GM23338 (cell line): ENCODE results near the gene COX10. TPM values are rescaled to one million over a fixed set of nuclear protein-coding genes. Genes with fewer than 3 reads are reported as not detected.
"Not testable (repeated sequence)": the region's sequence is repeated elsewhere in the genome, so short reads cannot be mapped to it uniquely, and the experiment has no call there.

Source experiments
- ATAC-seq: fragments of 200-7000 bp; cut with Tn5 transposase; 3 replicates; pipeline ENCODE4 v1.9.1; 2020
- DNase-seq: peaks from one replicate; pipeline ENCODE4 v3.0.0-alpha.2; 2015; ENCODE audit warnings: low spot score
- H2AFZ ChIP-seq: fragments of 200-600 bp; sonication (generic); 2 replicates; pipeline ENCODE4 v1.8.0; 2016; ENCODE audit warnings: antibody characterized with exemption, mild to moderate bottlenecking, moderate library complexity
- H3F3A ChIP-seq: fragments of 200-600 bp; sonication (generic); replicated peaks from 2 replicates; pipeline ENCODE4 v1.8.0; 2017; ENCODE audit warnings: antibody characterized with exemption, mixed run types, low read depth
- H3K27ac ChIP-seq: fragments of 200-600 bp; sonication (generic); 2 replicates; pipeline ENCODE4 v1.6.1; 2016; ENCODE audit warnings: low read depth
- H3K27me3 ChIP-seq: fragments of 200-600 bp; sonication (generic); 2 replicates; pipeline ENCODE4 v1.8.0; 2016; ENCODE audit warnings: mild to moderate bottlenecking, mixed run types, moderate library complexity; ENCODE audit not compliant: insufficient read depth
- H3K36me3 ChIP-seq: fragments of 200-600 bp; sonication (generic); 2 replicates; pipeline ENCODE4 v1.8.0; 2016; ENCODE audit warnings: mild to moderate bottlenecking; ENCODE audit not compliant: insufficient read depth
- H3K4me1 ChIP-seq: fragments of 200-600 bp; sonication (generic); 2 replicates; pipeline ENCODE4 v1.8.0; 2016; ENCODE audit warnings: mild to moderate bottlenecking, moderate library complexity; ENCODE audit not compliant: insufficient read depth
- H3K4me2 ChIP-seq: fragments of 200-600 bp; sonication (generic); 2 replicates; pipeline ENCODE4 v1.7.1; 2017; ENCODE audit warnings: mixed run types
- H3K4me3 ChIP-seq: fragments of 200-600 bp; sonication (generic); 2 replicates; pipeline ENCODE4 v1.6.1; 2016; ENCODE audit warnings: mixed run types
- H3K79me2 ChIP-seq: fragments of 200-600 bp; sonication (generic); replicated peaks from 2 replicates; pipeline ENCODE4 v1.8.0; 2017; ENCODE audit warnings: mild to moderate bottlenecking; ENCODE audit not compliant: insufficient read depth
- H3K9me2 ChIP-seq: fragments of 200-600 bp; sonication (generic); 2 replicates; pipeline ENCODE4 v1.8.0; 2017; ENCODE audit not compliant: insufficient read depth
- H4K20me1 ChIP-seq: fragments of 200-600 bp; sonication (generic); replicated peaks from 2 replicates; pipeline ENCODE4 v1.8.0; 2017; ENCODE audit warnings: mild to moderate bottlenecking; ENCODE audit not compliant: insufficient read depth
- H3K27ac Mint-ChIP-seq: 2 replicates; pipeline ENCODE4 v1.8.0; 2020; ENCODE audit warnings: inconsistent platforms, mild to moderate bottlenecking, moderate library complexity, mixed read lengths
- H3K27me3 Mint-ChIP-seq: 3 replicates; pipeline ENCODE4 v1.8.0; 2022; ENCODE audit warnings: low read depth, mild to moderate bottlenecking, moderate library complexity, mixed read lengths, inconsistent platforms; ENCODE audit not compliant: insufficient read depth, poor library complexity
- H3K36me3 Mint-ChIP-seq: 3 replicates; pipeline ENCODE4 v1.8.0; 2021; ENCODE audit warnings: low read depth, mild to moderate bottlenecking, inconsistent platforms, moderate library complexity, mixed read lengths
- H3K4me1 Mint-ChIP-seq: 3 replicates; pipeline ENCODE4 v1.8.0; 2020; ENCODE audit warnings: mild to moderate bottlenecking, inconsistent platforms, mixed read lengths
- H3K4me3 Mint-ChIP-seq: 3 replicates; pipeline ENCODE4 v1.8.0; 2021; ENCODE audit warnings: moderate library complexity, mild to moderate bottlenecking, inconsistent platforms, mixed read lengths
- H3K9me3 Mint-ChIP-seq: 3 replicates; pipeline ENCODE4 v1.8.0; 2020; ENCODE audit warnings: moderate library complexity, mild to moderate bottlenecking, inconsistent platforms, mixed read lengths
- ZNF462 ChIP-seq: fragments of 250-450 bp; sonication (Bioruptor Pico); IDR thresholded peaks from 2 replicates; pipeline ENCODE4 v1.5.0; 2020; ENCODE audit warnings: mild to moderate bottlenecking, moderate library complexity
- polyA plus RNA-seq: library from polyadenylated mRNA; unstranded; fragments of >200 nt; fragmentation: Nextera tagmentation; extraction: Ambion mirVana; gene quantifications from 2 replicates; pipeline ENCODE4 v1.2.1, GENCODE V29; 2016
- total RNA-seq: library from RNA; depleted of rRNA; stranded (reverse); fragments of >200 nt; shearing (Covaris generic); gene quantifications from 2 replicates; pipeline ENCODE4 v1.2.3, GENCODE V29; 2014

COX10 gene
- total and polyA plus RNA-seq, 2 experiments from 2014 or later = 25.7 to 46.6 TPM

DNA sequence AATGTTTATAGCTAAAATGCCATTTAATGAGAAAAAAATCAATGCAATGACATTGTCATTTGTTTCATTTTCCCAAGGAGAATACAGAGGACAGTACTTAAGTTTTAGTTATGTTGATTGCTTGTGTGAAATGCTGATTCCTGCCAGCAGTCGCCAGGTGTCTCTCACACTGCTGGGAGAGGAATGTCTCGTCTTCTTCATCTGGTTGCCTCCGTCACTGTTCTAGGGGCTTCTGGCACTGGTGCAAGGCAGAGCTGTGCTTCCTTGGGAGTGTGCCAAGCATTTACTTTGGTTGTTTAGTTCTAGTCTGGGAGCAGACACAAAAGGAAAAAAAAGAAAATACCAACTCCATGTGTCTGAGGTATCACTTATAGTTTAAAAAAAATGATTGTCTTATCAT is 107.7 kb downstream of the COX10 start:
- H3K9me3 Mint-ChIP-seq, H2AFZ ChIP-seq, H3K36me3 ChIP-seq, H3K27me3 Mint-ChIP-seq, H3K27ac Mint-ChIP-seq, H3K27me3 ChIP-seq, H3K36me3 Mint-ChIP-seq, H3K4me3 ChIP-seq, H3K4me1 ChIP-seq, H4K20me1 ChIP-seq, H3K79me2 ChIP-seq, H3F3A ChIP-seq, H3K4me2 ChIP-seq, H3K9me2 ChIP-seq, H3K4me3 Mint-ChIP-seq, H3K27ac ChIP-seq: not testable (repeated sequence)
- TF ChIP-seq ZNF462 (CRISPR knock-in tag) = peak; percentile 38; the same call in 1 of the 2 replicates
- ATAC-seq (peak; percentile 96), DNase-seq (peak; percentile 53)
- peaks cover 16% of the 10 kb centered on the region for H3K4me1 Mint-ChIP-seq

- peaks cover 16% of the 10 kb centered on the region for H3K4me1 Mint-ChIP-seq
- not testable (repeated sequence) for H3K27me3 Mint-ChIP-seq, ATAC-seq, H3K27ac ChIP-seq, H3K79me2 ChIP-seq, H2AFZ ChIP-seq, H3K27me3 ChIP-seq, H3K9me3 Mint-ChIP-seq, H3K36me3 Mint-ChIP-seq, H4K20me1 ChIP-seq, H3K4me1 ChIP-seq, H3K4me3 Mint-ChIP-seq, H3K27ac Mint-ChIP-seq, H3F3A ChIP-seq, DNase-seq, H3K9me2 ChIP-seq, H3K36me3 ChIP-seq, H3K4me2 ChIP-seq, H3K4me3 ChIP-seq
Observed at GRCh38 chr17:14177801-14178200, 108.5 kb downstream of the COX10 start.

GRCh38 chr17:14179951-14180350 is 110.6 kb downstream of the COX10 start:
- H3K79me2 ChIP-seq, H3K36me3 Mint-ChIP-seq, H3K36me3 ChIP-seq, H4K20me1 ChIP-seq, H2AFZ ChIP-seq, H3K4me2 ChIP-seq, H3K4me3 Mint-ChIP-seq, ATAC-seq, DNase-seq, H3K4me3 ChIP-seq, H3F3A ChIP-seq, H3K27ac Mint-ChIP-seq, H3K9me3 Mint-ChIP-seq, H3K27me3 Mint-ChIP-seq, H3K4me1 ChIP-seq, H3K27ac ChIP-seq, H3K9me2 ChIP-seq, H3K27me3 ChIP-seq: not testable (repeated sequence)
- peaks cover 16% of the 10 kb centered on the region for H3K4me1 Mint-ChIP-seq

DNA sequence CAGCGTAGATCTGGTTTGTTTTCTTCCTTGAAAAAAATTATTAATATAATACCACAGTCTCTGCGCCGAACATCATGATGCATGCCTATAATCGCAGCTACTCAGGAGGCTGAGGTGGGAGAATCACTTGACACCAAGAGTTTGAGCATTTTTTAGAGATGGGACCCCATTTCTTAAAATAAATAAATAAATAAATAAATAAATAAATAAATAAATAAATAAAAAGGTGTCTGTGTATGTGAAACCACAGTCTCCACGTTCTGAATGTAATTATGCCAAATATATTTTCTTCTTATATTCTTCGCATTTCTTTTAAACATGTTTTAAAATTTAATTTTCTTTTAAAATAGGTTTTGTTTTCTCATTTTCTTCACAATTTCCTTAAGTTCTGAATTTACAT is 112.8 kb downstream of the COX10 start:
- not testable (repeated sequence) for H4K20me1 ChIP-seq, H3K9me3 Mint-ChIP-seq, H3K4me1 Mint-ChIP-seq, H3K79me2 ChIP-seq, H3K4me1 ChIP-seq, H3K4me3 Mint-ChIP-seq, DNase-seq, H3K4me3 ChIP-seq, H3K9me2 ChIP-seq, H3K27me3 ChIP-seq, H3K27ac ChIP-seq, H3K27ac Mint-ChIP-seq, ATAC-seq, H3K4me2 ChIP-seq, H2AFZ ChIP-seq, H3F3A ChIP-seq, H3K36me3 Mint-ChIP-seq, H3K36me3 ChIP-seq, H3K27me3 Mint-ChIP-seq

- H3K27me3 ChIP-seq, H3K9me3 Mint-ChIP-seq, H3K27ac Mint-ChIP-seq, H3K4me2 ChIP-seq, H3K4me3 ChIP-seq, H3K4me1 Mint-ChIP-seq, H3K4me3 Mint-ChIP-seq, ATAC-seq, H2AFZ ChIP-seq, H3K36me3 Mint-ChIP-seq, H3K4me1 ChIP-seq, H3K36me3 ChIP-seq, DNase-seq, H3K27me3 Mint-ChIP-seq, H3K9me2 ChIP-seq, H3F3A ChIP-seq, H3K27ac ChIP-seq, H3K79me2 ChIP-seq, H4K20me1 ChIP-seq: not testable (repeated sequence)
Observed at GRCh38 chr17:14184536-14184935, 115.2 kb downstream of the COX10 start.
